NCI-H2171 treated with DMSO at 0.1 percent for 48 hours (cell line): ENCODE measurements around the gene ANKRD44.
"Not testable (repeated sequence)": the region's sequence is repeated elsewhere in the genome, so short reads cannot be mapped to it uniquely, and the experiment has no call there.

ENCODE experiments used
- DNase-seq: peaks from one replicate; lab custom pipeline; 2025; lab: John Stamatoyannopoulos, UW

ANKRD44 gene

DNA sequence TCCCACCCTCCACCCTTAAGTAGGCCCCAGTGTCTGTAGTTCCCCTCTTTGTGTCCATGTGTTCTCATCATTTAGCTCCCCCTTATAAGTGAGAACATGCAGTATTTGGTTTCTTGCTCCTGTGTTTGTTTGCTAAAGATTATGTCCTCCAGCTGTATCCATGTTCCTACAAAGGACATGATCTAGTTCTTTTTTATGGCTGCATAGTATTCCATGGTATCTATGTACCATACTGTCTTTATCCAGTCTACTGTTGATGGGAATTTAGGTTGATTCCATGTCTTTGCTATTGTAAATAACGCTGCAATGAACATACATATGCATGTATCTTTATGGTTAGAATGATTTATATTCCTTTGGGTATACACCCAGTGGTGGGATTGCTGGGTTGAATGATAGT is 233.9 kb downstream of the ANKRD44 start:
- no peak for DNase-seq

DNA sequence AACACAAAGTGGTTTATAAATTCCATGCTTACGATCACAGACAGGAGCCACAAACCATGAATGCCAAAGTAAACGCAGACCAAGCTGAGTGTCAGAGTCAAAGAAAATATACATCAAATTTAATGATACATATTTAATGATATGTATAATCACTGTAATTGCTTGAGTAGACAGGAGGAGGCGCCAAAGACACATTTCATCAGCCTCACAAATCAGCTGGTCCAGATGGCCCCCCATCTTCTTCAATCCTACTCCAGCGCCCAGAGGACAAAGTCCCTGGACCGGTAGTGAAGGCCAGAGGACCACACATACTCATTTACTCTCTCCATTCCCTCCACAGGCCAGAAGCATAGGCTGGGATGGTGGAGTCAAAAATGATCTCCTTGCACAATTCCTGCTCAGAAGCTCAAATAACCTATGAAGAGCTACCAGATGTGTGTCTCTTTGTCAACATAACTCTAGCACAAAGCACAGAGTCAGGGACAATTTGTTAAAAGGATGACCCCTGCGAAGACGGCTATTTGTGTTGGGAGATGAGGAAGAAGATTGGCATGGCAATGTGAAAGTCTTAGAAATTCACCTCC is 234.7 kb downstream of the ANKRD44 start:
- DNase-seq: no peak

DNA sequence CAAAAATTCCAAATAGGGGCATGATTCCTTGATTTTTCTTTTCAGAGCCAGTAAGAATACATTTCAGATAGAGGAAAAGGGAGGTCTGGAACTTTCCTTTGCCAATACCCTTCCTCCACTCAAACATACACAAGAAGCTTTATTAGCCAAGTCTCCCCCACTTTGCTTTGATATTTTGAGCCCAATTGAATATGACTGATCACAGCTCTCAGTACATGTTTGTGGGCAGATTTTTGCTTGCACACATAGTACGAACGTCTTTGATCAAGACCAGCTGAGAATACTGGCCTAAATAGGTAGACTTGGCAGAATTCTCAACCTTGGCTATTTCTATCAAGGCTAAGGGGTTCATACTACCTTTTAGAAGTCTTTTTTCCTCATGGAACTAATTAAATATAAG is 235.3 kb downstream of the ANKRD44 start:
- DNase-seq: no peak

DNA sequence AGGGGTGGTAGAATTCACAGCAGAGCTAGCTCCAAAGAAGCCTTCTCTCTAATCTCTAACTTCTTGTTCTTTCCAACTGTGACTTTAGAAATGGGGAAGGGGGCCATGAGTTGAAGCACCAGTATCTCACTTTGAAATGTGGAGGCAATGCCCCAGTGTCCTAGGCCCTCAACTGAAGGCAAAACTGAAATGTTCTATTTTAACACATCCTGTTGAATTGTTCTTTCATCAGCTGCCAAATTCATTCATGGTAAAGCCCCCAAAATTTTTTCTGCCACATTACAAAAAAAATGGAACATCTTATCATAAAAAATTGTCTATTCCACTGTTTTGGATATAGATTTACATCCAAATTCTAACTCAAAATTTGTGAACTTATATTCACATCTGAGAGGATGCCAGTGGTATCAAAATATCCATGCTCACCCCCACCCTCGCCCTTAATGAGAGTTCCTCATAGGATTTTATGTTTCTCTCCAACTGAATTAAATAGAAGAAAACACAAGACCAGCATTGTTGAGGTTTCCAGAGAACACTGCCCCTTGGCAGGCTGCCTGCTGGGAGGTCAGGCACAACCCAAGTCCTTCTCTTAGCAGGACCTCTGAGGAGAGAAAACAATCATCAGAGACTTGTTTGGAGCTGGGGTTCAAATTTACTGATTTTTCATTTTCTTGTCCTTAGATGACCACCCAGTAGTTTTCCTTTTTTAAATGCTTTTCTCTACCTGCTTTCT is 236.7 kb downstream of the ANKRD44 start:
- no peak for DNase-seq

DNA sequence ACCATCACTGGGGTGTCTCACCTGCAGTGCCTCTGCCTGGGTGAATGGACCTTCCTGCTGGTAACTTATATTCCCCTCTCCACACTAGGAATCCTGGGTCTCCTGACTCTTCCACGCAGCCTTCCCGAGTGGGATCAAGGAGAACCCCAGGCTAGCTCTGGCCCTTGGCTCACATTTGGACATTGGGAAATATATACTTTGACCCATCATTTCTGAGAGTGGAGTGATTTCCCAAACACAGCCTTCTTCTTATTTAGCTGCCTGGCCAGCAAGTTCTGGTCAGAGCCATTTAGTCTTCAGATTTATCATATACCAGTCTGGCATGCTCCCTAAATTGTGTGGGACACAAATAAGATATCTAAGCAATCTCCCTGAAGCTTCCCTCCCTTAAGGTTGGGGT is 237.3 kb downstream of the ANKRD44 start:
- DNase-seq: no peak

DNA sequence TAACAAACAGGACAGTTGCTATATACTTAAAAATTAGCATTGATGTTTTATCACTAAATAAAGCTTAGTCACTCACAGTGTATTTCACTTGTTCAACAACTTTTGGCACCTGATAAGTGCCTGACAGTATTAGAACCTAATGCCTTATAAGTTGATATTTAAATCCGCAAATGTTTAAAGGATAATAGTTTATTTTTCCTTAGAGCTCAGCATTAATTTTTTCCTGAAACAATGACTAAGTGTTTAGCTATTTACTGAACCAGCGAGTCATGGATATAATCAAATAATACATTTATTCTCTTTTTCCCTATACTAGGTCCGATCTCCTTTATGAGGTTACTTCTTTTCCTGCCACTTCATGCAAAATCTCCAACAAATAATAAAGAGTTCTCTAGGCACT is 238.0 kb downstream of the ANKRD44 start:
- DNase-seq: no peak

DNA sequence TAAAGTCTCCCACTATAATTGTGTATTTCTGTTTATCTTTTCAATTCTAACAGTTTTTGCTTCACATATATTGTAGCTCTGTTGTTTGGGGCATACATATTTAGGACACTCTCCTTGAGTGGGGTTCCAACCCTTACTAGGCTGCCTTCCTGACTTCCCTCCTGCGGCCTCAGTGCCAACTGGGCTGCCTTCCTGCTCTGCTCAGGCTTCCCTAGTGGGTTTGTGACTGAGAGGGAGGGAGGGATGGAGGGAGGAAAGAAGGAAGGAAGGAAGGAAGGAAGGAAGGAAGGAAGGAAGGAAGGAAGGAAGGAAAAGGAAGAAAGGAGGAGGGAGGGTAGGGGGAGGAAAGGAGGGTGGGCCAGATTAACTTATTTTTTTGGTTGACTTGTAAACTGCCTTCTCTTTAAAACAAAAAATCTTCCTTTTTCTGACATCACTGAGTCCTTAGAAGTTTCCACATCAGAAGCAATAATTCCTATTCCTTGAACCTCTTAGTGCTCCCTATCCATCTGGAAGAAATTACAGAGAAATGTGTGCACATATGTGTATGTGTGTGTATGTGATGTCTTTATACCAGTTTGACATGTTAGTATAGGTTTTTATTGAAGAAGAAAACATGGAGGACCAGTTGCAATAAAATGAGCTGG is 238.7 kb downstream of the ANKRD44 start:
- DNase-seq: no peak

DNA sequence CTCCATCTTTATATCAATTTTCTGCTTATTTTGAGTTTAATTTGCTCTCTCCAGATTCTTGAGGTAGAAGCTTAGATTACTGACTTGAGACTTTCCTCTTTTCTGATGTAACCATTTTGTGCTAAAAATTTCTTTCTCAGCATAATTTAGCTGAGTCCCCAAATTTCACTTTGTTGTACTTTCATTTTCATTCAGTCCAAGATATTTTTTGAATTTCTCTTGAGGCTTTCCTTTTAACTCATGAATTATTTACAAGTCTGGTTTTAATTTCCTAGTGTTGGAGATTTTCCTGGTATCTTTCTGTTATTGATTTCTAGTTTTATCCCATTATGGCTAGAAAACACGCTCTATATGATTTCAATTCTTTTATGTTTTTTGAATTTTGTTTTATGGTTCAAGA is 239.4 kb downstream of the ANKRD44 start:
- no peak for DNase-seq

DNA sequence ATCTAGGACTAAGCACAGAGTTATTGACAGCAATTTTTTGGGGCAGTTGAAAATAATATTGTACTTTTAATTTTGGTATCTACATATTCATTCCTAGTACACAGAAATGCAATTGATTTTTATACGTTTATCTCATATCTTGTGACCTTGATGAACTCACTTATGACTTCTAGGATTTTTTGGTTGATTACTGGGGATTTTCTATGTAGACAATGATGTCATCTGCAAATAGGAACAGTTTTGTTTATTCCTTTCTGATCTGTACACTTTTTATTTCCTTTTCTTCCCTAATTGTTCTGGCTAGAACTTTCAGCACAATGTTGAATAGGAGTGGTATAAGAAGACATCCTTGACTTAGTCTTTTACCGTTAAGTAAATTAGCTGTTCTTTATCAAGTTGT is 240.6 kb downstream of the ANKRD44 start:
- DNase-seq: no peak

DNA sequence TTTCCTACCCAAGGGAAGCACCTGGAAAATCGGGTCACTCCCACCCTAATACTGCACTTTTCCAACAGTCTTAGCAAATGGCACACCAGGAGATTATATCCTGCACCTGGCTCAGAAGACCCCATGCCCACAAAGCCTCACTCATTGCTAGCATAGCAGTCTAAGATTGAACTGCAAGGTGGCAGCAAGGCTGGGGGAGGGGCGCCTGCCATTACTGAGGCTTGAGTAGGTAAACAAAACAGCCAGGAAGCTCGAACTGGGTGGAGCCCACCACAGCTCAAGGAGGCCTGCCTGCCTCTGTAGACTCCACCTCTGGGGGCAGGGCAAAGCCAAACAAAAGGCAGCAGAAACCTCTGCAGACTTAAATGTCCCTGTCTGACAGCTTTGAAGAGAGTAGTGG is 248.0 kb downstream of the ANKRD44 start:
- DNase-seq: not testable (repeated sequence)

DNA sequence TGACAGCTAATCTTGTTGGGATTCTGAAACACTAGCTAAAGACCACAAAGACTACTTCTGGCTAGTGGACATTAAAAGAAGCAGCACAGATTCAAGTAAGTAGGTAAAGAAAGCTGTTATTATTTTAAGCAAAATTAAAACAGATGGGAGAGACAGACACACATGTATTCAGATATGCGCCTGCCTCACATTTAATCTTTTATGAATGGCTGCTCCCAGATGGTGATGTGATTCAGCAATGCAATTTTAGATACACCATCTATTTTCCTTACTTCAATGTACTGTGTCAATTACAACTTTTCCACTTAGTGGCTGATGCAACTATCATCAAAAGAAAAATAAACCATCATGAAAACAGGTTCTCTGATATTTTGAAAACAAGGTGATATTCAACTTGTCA is 251.1 kb downstream of the ANKRD44 start:
- DNase-seq: peak; percentile 92

DNA sequence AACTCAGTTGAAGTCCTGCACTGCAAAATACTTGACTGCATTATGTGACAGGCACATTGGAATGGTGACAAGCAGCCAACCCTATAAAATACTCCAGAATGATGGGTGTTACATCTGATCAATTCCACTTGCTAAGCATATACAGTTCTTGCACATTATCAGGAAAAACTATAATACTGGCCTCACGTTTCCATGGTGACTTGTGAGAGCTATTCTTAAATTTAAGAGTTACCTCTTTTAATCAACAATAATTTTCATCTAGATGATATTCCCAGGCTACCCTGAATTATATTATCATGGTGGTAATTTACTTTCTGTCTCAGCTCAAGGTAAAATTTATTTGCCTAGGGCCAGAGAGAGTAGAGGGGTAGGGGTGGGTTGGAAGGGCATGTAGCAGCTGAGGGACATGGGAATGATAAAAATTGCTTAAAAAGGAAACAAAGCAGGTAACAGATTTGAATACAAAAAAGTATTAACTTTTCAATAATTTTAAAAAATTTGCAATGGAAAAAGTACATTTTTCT is 251.7 kb downstream of the ANKRD44 start:
- no peak for DNase-seq

DNA sequence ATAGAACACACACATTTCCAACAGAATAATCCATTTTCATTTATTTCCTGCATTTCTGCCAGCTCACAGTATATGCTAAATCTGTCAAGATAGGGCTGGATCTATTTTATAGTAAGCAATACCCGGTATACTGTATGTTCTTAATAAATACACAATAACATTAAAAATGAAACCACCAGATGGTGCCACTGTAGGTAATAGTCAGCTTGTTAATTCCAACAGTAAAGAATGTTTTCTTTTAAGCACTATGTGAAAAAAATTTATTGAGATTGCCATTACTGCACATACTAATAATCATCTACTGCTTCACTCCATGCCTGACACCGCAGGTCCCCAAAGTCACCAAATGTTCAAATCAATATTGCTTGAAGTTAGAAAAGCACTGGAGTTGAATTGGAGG is 252.6 kb downstream of the ANKRD44 start:
- DNase-seq: peak; percentile 29

DNA sequence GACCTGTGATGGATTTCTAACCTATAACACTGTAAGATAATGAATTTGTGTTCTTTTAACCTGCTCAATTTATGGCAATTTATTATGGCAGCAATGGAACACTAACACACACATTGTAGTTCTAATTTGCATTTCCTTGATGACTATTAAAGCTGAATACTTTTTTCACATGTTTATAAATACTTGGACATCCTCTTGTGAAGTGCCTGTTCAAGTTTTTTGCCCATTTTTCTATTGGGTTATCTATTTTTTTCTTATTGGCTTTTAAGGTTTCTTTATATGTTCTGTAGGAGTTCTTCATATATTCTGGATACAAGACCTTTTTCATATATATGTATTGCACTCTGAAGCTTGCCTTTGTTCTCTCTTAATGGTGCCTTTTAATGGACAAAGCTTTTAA is 255.5 kb downstream of the ANKRD44 start:
- no peak for DNase-seq

DNA sequence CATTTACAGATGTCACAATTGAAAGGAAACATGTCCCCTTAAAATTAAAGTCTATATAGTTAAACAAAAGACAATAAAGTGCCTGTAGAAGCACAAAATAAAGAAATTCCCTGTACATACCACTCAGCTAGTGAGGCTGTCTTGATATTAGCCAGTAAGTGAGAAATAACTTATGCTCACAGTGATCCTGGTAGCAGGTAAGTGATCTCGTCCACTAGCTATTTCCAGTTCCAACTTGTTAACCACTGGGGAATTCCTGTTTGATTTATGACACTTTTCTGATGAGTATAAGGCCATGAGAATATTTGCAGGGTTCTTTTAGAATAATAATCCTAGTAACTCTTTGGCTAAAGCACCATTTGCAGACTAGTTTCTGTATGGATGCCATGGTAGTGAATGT is 256.1 kb downstream of the ANKRD44 start:
- DNase-seq: no peak

DNA sequence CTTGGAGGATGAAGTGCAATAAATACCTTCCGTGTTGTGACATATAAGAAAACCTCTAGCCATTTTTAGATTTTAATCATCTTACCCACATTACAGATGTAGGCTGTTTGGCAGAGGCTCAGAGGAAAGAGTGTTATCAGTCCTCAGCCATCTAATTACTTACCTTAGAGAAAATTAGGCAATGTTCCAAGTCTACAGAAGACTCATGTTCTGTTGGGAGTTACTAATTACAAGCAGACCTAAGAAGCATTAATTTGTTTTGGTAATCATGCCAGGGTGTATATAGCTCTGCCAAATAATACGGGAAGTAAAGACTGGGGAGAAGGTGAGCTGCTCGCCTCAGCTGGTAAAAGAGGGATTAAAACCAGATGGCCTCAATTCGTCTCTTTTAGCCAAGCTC is 258.2 kb downstream of the ANKRD44 start:
- peak; percentile 91 for DNase-seq

DNA sequence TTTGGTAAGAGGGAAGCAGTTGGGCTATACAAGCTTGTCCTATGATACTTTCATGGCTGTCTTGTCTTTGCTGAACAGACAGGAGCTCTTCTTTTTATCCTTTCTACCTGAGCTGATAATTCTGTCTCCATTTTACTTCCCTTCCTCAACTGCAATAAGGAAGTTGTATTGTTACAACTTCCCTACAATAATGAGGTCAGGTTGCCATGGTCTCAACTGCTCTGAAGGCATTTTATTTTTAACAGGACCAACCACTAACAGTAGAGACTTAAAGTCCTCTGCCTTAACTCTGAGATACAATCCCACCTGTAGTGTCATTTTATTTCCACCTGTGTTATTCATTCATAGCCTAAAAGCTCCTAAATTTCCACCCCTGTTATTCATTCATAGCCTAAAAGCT is 265.5 kb downstream of the ANKRD44 start:
- no peak for DNase-seq

DNA sequence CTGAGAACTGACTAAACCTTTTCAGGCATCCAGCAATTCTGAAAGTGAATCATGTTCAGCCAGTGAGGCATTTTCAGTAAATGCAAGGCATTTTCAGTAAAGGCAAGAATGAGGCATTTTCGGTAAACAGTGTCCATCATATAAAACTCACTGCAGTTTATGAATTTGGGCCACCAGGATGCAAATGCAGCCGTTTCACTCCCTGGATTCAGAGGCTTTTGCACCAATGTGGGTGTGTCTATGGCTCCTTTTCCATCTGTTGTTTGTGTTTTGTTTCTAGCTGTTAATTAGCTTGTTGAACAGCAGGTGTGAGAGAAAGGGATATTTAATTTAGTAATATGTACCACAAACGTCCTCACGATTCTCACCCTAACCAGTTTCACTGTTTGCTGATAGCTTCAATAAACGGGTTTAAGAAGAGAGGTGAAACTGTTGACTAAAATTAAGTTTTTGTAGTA is 267.8 kb downstream of the ANKRD44 start:
- DNase-seq: peak; percentile 87

DNA sequence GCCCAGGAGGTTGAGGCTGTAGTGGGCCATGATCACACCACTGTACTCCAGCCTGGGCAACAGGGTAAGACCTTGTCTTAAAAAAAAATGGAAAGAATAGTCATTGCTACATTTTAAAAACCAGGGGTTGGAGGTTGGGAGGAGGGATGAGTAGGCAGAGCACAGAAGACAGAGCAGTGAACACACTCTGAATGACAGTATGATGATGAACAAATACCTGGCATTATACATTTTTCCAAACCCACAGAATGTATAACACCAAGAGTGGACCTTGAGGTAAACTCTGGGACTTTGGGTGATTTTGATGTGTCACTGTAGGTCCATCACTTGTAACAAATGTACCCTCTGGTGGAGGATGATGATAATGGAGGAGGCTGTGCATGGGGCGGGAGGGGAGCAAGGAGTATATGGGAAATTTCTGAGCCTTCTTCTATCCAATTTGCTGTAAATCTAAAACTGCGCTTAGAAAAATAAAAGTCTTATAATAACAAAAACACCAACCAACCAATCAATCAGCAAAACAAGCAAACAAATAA is 272.6 kb downstream of the ANKRD44 start:
- DNase-seq: no peak

DNA sequence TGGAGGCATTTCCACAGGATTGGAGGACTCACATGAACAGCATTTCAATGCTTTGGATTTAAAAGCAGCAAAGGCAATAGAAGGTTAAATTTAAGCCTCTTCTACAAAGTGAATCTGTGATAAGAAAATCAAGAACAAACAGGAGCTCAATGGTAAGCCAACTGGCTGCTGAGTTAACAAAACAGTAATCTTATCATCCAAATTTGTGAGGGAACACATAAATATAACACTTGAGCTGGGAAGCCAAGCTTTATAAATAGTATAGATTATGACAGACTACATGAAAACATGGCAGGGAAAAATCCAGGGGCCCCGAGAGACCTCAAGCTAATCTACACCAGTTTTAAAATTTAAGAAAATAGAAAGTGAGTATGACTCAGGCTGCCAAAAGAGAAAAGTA is 275.6 kb downstream of the ANKRD44 start:
- no peak for DNase-seq

DNA sequence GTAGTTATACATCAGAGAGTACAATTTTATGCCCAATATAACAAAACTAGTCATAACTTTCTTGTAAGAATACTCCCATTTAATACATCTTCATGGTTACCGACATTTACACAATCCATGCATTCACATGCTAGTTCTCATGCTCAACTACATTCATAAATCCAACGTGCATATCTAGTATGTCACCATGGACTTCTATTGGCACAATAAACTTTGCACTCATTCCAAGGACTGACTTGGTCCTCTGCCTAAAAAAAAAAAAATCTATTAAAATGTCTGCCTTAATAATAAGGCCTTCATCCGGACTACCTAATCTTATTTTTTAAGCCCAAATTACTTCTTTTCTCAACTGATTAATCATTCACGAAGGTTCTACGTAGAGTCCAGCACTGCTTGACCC is 276.3 kb downstream of the ANKRD44 start:
- DNase-seq: no peak

DNA sequence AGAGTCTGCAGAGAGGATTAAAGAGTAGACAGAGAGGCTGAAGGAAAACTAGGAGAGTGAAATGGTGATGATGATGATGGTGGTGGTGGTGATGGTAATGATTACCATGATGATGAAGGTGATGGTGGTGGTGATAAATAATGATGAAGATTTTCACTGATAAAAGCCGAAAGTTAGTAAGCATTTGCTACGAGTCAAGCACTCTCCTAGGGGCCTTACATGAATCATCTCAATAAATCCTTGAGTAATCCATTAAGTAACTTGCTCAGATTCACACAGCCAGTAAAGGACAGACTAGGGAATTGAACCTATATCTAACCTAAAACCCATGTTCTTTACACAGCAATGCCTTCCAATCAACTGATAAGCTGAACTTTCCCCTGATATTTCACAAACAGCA is 277.4 kb downstream of the ANKRD44 start:
- no peak for DNase-seq

DNA sequence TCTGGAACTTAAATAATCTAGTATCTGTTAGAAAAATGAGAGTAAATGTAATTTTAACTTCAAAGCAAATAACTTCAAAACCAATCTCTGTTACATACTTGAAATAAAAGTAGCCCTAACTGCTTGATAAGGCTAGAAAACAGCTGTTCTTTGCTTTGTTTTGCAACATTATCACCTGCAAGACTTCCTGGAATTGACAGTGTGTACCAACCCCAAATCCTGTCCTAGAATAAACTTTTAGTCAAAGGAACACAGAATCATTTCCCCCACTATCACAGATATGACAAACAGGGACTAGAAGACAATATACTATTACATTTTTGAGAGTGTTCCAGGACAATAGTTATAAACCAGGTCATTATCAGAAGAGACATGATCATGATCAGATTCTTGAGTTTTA is 278.8 kb downstream of the ANKRD44 start:
- no peak for DNase-seq
